ENCODE results near the gene USH2A.

USH2A gene

DNA sequence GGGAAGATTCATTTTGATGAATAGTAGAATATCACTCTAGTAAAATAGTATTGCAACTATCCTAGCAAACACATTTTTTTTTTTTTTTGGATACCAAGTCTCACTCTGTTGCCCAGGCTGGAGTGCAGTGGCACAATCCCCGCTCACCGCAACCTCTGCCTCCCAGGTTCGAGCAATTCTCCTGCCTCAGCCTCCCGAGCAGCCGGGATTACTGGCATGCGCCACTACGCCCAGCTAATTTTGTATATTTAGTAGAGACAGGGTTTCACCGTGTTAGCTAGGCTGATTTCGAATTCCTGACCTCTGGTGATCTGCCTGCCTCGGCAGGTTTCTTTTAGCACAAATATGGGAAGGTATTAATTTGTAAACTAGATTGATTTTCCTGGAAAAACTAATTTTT, 822.4 kb downstream of the USH2A start:
- Histone ChIP-seq H2AFZ (ENCODE audit: low read depth, low read length) (no peak overlapping the region), H3K4me2 (ENCODE audit: insufficient read depth, low read length) (no peak overlapping the region), H3K4me3 (ENCODE audit: low read depth in 1 of 2, low read length in 2 of 2) (no peak overlapping the region), H3K9ac (ENCODE audit: low read depth, low read length) (no peak overlapping the region), H3K9me3 (ENCODE audit: insufficient read depth, low read length, severe bottlenecking) (no peaks in the 10 kb centered on the region), H3K27ac (ENCODE audit: low read length) (no peak overlapping the region), H3K36me3 (ENCODE audit: insufficient read depth, low read length) (no peaks in the 10 kb centered on the region), H4K20me1 (ENCODE audit: insufficient read depth, low read length) (no peaks in the 10 kb centered on the region), H3K79me2 (ENCODE audit: insufficient read depth, low read length) (no peaks in the 10 kb centered on the region), H3K4me1 (ENCODE audit: insufficient read depth, low read length) (no peaks in the 10 kb centered on the region), H3K27me3 (ENCODE audit: insufficient read depth, low read length, poor library complexity) (no peaks in the 10 kb centered on the region)
- TF ChIP-seq, protein P1, sequence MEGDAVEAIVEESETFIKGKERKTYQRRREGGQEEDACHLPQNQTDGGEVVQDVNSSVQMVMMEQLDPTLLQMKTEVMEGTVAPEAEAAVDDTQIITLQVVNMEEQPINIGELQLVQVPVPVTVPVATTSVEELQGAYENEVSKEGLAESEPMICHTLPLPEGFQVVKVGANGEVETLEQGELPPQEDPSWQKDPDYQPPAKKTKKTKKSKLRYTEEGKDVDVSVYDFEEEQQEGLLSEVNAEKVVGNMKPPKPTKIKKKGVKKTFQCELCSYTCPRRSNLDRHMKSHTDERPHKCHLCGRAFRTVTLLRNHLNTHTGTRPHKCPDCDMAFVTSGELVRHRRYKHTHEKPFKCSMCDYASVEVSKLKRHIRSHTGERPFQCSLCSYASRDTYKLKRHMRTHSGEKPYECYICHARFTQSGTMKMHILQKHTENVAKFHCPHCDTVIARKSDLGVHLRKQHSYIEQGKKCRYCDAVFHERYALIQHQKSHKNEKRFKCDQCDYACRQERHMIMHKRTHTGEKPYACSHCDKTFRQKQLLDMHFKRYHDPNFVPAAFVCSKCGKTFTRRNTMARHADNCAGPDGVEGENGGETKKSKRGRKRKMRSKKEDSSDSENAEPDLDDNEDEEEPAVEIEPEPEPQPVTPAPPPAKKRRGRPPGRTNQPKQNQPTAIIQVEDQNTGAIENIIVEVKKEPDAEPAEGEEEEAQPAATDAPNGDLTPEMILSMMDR (IDR thresholded peaks at IDR 0.05; ENCODE audit: borderline replicate concordance, extremely low read depth, low read length, poor library complexity, severe bottlenecking): no peak
- TF ChIP-seq EZH2 (IDR thresholded peaks at IDR 0.05; ENCODE audit: borderline replicate concordance, low read depth, low read length, severe bottlenecking): no peak
- ATAC-seq (ENCODE audit: insufficient read depth, low read depth) (no peak), DNase-seq (no peak)

GRCh38 chr1:215600258-215600792, 822.9 kb downstream of the USH2A start:
- TF ChIP-seq, protein P1 (IDR thresholded peaks at IDR 0.05; ENCODE audit: borderline replicate concordance, extremely low read depth, low read length, poor library complexity, severe bottlenecking): no peak
- no peak for TF ChIP-seq EZH2 (IDR thresholded peaks at IDR 0.05; ENCODE audit: borderline replicate concordance, low read depth, low read length, severe bottlenecking)
- H3K27me3 ChIP-seq (ENCODE audit: insufficient read depth, low read length, poor library complexity): no peaks in the 10 kb centered on the region
- no peaks in the 10 kb centered on the region for H4K20me1 ChIP-seq (ENCODE audit: insufficient read depth, low read length)
- no peak overlapping the region for H3K4me3 ChIP-seq (ENCODE audit: low read depth in 1 of 2, low read length in 2 of 2)
- H3K9ac ChIP-seq (ENCODE audit: low read depth, low read length): no peak overlapping the region
- no peaks in the 10 kb centered on the region for H3K79me2 ChIP-seq (ENCODE audit: insufficient read depth, low read length)
- DNase-seq: no peak
- H3K4me2 ChIP-seq (ENCODE audit: insufficient read depth, low read length): no peak overlapping the region
- H3K9me3 ChIP-seq (ENCODE audit: insufficient read depth, low read length, severe bottlenecking): no peaks in the 10 kb centered on the region
- no peak for ATAC-seq (ENCODE audit: insufficient read depth, low read depth)
- no peaks in the 10 kb centered on the region for H3K4me1 ChIP-seq (ENCODE audit: insufficient read depth, low read length)
- no peak overlapping the region for H2AFZ ChIP-seq (ENCODE audit: low read depth, low read length)
- no peaks in the 10 kb centered on the region for H3K36me3 ChIP-seq (ENCODE audit: insufficient read depth, low read length)
- no peak overlapping the region for H3K27ac ChIP-seq (ENCODE audit: low read length)

- Histone ChIP-seq H2AFZ (ENCODE audit: low read depth, low read length) (no peak overlapping the region), H4K20me1 (ENCODE audit: insufficient read depth, low read length) (no peaks in the 10 kb centered on the region), H3K4me3 (ENCODE audit: low read depth in 1 of 2, low read length in 2 of 2) (no peak overlapping the region), H3K4me2 (ENCODE audit: insufficient read depth, low read length) (no peak overlapping the region), H3K27me3 (ENCODE audit: insufficient read depth, low read length, poor library complexity) (no peaks in the 10 kb centered on the region), H3K4me1 (ENCODE audit: insufficient read depth, low read length) (no peaks in the 10 kb centered on the region), H3K9ac (ENCODE audit: low read depth, low read length) (no peak overlapping the region), H3K27ac (ENCODE audit: low read length) (no peak overlapping the region), H3K36me3 (ENCODE audit: insufficient read depth, low read length) (no peaks in the 10 kb centered on the region), H3K79me2 (ENCODE audit: insufficient read depth, low read length) (no peaks in the 10 kb centered on the region), H3K9me3 (ENCODE audit: insufficient read depth, low read length, severe bottlenecking) (no peaks in the 10 kb centered on the region)
- TF ChIP-seq, protein P1 (IDR thresholded peaks at IDR 0.05; ENCODE audit: borderline replicate concordance, extremely low read depth, low read length, poor library complexity, severe bottlenecking): no peak
- TF ChIP-seq EZH2 (IDR thresholded peaks at IDR 0.05; ENCODE audit: borderline replicate concordance, low read depth, low read length, severe bottlenecking): no peak
- no peak for DNase-seq
- ATAC-seq (ENCODE audit: insufficient read depth, low read depth): no peak
Measured at GRCh38 chr1:215599418-215600074, 823.7 kb downstream of the USH2A start.

Data from DND-41 (cell line).